ENCODE results near the gene SUPT4H1.

SUPT4H1 gene

GRCh38 chr17:58380207-58381123, 28.5 kb upstream of the SUPT4H1 start:
- DNase-seq = no peak

GRCh38 chr17:58379511-58379824, 27.5 kb upstream of the SUPT4H1 start:
- no peak for DNase-seq

- no peak for DNase-seq
These were observed 26.9 kb upstream of the SUPT4H1 start for GRCh38 chr17:58378733-58379510.

GRCh38 chr17:58377661-58378060, 25.7 kb upstream of the SUPT4H1 start:
- no peak for DNase-seq

- no peak for DNase-seq
These were observed 25.1 kb upstream of the SUPT4H1 start for GRCh38 chr17:58377093-58377601.

GRCh38 chr17:58376472-58377000, 24.5 kb upstream of the SUPT4H1 start:
- DNase-seq = no peak

GRCh38 chr17:58375811-58376210, 23.8 kb upstream of the SUPT4H1 start:
- no peak for DNase-seq

GRCh38 chr17:58375256-58375655, 23.3 kb upstream of the SUPT4H1 start:
- DNase-seq = no peak

GRCh38 chr17:58373923-58374322, 21.9 kb upstream of the SUPT4H1 start:
- no peak for DNase-seq

- DNase-seq = no peak
These were observed 21.0 kb upstream of the SUPT4H1 start for GRCh38 chr17:58373003-58373402.

- DNase-seq = no peak
These were observed 19.4 kb upstream of the SUPT4H1 start for GRCh38 chr17:58371300-58371950.

- no peak for DNase-seq
These were observed 18.7 kb upstream of the SUPT4H1 start for GRCh38 chr17:58370716-58371115.

GRCh38 chr17:58370309-58370708, 18.3 kb upstream of the SUPT4H1 start:
- DNase-seq = no peak

GRCh38 chr17:58369214-58370031, 17.4 kb upstream of the SUPT4H1 start:
- DNase-seq = no peak

- no peak for DNase-seq
These were observed 16.8 kb upstream of the SUPT4H1 start for GRCh38 chr17:58368860-58369213.

- DNase-seq = no peak
These were observed 15.5 kb upstream of the SUPT4H1 start for GRCh38 chr17:58367461-58367860.

- no peak for DNase-seq
These were observed 14.1 kb upstream of the SUPT4H1 start for GRCh38 chr17:58365980-58366595.

GRCh38 chr17:58365185-58365979, 13.4 kb upstream of the SUPT4H1 start:
- DNase-seq = no peak

GRCh38 chr17:58364270-58364942, 12.4 kb upstream of the SUPT4H1 start:
- DNase-seq = no peak

- no peak for DNase-seq
These were observed 11.6 kb upstream of the SUPT4H1 start for GRCh38 chr17:58363457-58364185.
